Measurements from ENCODE around the gene ZFP36. TPM values are rescaled to one million over a fixed set of nuclear protein-coding genes. Genes with fewer than 3 reads are reported as not detected.

ZFP36 gene
- total and polyA plus RNA-seq, 10 donors = 63.2 to 396 (median 165) TPM

GRCh38 chr19:39432677-39433025, 26.0 kb downstream of the ZFP36 start:
- no peaks in the 10 kb centered on the region for H3K9me3 ChIP-seq
- no peaks in the 10 kb centered on the region for H3K27me3 ChIP-seq (replicated peaks in 1 of 7)
- 87 to 95% (median 95%) methylated on average over 8 of the region's 8 CpGs for WGBS, 5 donors
- H3K36me3 ChIP-seq = peaks cover 0 to 40% (median 28%) of the 10 kb centered on the region in 6 donors
- intact Hi-C loops (cut with DNase I; ENCODE audit: low total_unique reads) = no loop called here
- H3K4me3 ChIP-seq = peak overlapping the region in 1 of 8 donors; percentile 0
- peaks cover 21 to 75% (median 53%) of the 10 kb centered on the region in 6 donors for H3K4me1 ChIP-seq
- DNase-seq = peak; percentile 38
- TF ChIP-seq POLR2AphosphoS5 (IDR thresholded peaks at IDR 0.05) = no peak
- TF ChIP-seq POLR2A (IDR thresholded peaks at IDR 0.05) = no peak
- no peak for TF ChIP-seq CTCF (IDR thresholded peaks at IDR 0.05 in 8 of 11, conservative IDR thresholded peaks at IDR 0.05 in 3 of 11)
- no peak overlapping the region for H3K27ac ChIP-seq

DNA sequence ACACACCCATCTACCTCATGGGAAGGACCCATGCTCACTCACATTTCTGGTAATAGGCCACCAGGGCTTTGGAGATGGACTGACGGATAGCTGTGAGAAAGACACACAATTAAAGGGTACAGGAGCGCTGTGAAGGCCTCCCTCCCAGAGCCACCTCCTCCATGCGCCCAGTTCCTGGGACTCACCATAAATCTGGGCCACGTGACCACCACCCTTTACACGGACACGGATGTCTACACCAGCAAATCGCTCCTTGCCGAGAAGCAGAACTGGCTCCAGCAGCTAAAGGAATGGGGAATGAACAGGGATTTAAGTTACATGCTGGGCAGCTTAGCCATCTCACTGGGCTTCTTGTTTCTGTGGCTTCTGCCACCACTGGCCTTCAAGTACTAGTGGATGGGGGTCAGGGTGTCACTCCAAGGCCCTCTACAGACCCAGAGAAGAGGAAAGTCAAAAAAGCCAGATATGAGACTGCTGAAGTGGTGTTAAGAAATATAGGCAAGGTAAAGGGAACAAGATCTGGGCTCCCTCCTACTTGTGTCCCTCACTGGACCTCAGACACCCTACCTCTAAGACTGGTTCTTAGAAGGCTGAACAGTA, 26.9 kb downstream of the ZFP36 start:
- peak overlapping the region in 4 of 8 donors; percentile 16 to 94 (median 56) for H3K27ac ChIP-seq
- H3K36me3 ChIP-seq = peaks cover 0 to 40% (median 28%) of the 10 kb centered on the region in 6 donors
- no peaks in the 10 kb centered on the region for H3K9me3 ChIP-seq
- TF ChIP-seq POLR2A (IDR thresholded peaks at IDR 0.05) = no peak
- H3K4me3 ChIP-seq = peak overlapping the region in 1 of 8 donors; percentile 92
- DNase-seq = peak; percentile 54
- H3K27me3 ChIP-seq (replicated peaks in 1 of 7) = no peaks in the 10 kb centered on the region
- peaks cover 21 to 74% (median 52%) of the 10 kb centered on the region in 6 donors for H3K4me1 ChIP-seq
- 90 to 98% (median 95%) methylated on average over 7 to 8 of the region's 8 CpGs for WGBS, 5 donors
- intact Hi-C loops (cut with DNase I; ENCODE audit: low total_unique reads) = no loop called here

GRCh38 chr19:39434123-39435076, 27.8 kb downstream of the ZFP36 start:
- Histone ChIP-seq H3K9me3 (no peaks in the 10 kb centered on the region), H3K27me3 (replicated peaks in 1 of 7) (no peaks in the 10 kb centered on the region), H3K27ac (peak overlapping the region in 7 of 8 donors; percentile 20 to 94 (median 92)), H3K4me1 (peaks cover 21 to 67% (median 48%) of the 10 kb centered on the region in 6 donors), H3K4me3 (peak overlapping the region; percentile 54 to 97 (median 92)), H3K36me3 (peaks cover 0 to 40% (median 28%) of the 10 kb centered on the region in 6 donors)
- intact Hi-C loops (cut with DNase I; ENCODE audit: low total_unique reads) = no loop called here
- no peak for DNase-seq
- TF ChIP-seq POLR2AphosphoS5 (IDR thresholded peaks at IDR 0.05) = no peak
- TF ChIP-seq POLR2A (IDR thresholded peaks at IDR 0.05) = no peak
- no peak for TF ChIP-seq CTCF (IDR thresholded peaks at IDR 0.05 in 8 of 11, conservative IDR thresholded peaks at IDR 0.05 in 3 of 11)
- 32 to 63% (median 49%) methylated on average over 10 of the region's 10 CpGs for WGBS, 5 donors

DNA sequence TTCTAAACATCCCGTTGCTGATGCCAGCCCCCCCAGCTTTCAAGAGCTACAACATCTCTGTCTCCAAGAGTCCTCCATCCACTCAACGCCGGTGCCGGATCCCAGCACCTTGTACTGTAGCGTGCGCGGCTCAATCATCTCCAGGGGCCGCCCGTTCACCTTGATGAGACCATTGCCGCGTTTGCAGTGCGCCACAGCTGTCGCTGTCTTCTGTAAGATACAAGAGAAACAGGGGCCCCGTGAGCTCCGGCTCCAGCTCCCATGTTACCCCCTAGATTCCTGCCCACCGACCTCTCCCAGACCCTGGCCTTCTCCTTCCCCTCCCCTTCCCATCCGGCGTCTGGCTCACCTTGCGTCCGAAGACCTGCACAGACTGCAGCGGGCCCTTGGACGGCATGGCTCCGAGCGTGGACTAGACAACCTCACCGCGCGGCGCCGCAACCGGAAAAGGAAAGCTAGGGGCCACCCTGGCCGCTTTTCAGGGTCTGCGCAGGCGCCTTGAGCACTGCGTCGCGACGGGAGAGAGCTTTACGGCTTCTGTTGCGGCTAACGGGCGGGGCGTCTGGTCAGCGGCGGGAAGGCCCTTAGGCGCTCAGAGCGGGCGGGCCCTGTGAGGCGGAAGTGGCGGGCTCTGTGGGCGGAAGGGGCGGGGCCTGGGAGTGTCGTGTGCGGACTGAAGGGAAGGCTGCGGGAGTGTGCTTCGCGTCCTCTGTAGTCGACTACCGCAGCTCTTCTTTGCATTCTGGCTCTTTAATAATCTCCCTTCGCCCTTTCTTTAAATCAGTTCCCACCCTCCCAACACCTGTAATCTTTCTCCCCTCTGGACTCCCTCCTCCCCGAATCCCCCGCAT, 29.1 kb downstream of the ZFP36 start, which contains the start of gene RPS16:
TSS of gene RPS16 (minus strand) at position 451 of the 851 bp plus-strand sequence. CDS start at position 397, 54 bp downstream.
- TF ChIP-seq CTCF (IDR thresholded peaks at IDR 0.05 in 8 of 11, conservative IDR thresholded peaks at IDR 0.05 in 3 of 11) (peak in 3 of 11 experiments; percentile 13 to 37 (median 34)), POLR2A (IDR thresholded peaks at IDR 0.05) (peak; percentile 68 to 88 (median 82)), POLR2AphosphoS5 (IDR thresholded peaks at IDR 0.05) (peak; percentile 99 to 100 (median 100))
- Histone ChIP-seq H3K27ac (peak within 1 kb of the TSS; percentile 51 to 94 (median 91)), H3K4me3 (peak within 1 kb of the TSS; percentile 54 to 97 (median 92)), H3K9me3 (no peaks in the 10 kb centered on the region), H3K4me1 (peaks cover 21 to 72% (median 53%) of the 10 kb centered on the region in 6 donors), H3K27me3 (replicated peaks in 1 of 7) (no peaks in the 10 kb centered on the region), H3K36me3 (peaks cover 0 to 40% (median 28%) of the 10 kb centered on the region in 6 donors)
- intact Hi-C loops (cut with DNase I; ENCODE audit: low total_unique reads) = no loop called here
- peak; percentile 100 for DNase-seq
- WGBS, 5 donors = 0 to 1% (median 0%) methylated on average over 46 to 61 of the region's 61 CpGs
